ENCODE measurements around the gene FGF14.

Gene FGF14

GRCh38 chr13:101757446-101758039 lies 644.3 kb downstream of the FGF14 start:
- TF ChIP-seq CTCF (conservative IDR thresholded peaks at IDR 0.05; ENCODE audit: low read depth, low read length): peak; percentile 66
- DNase-seq (ENCODE audit: low read depth): peak; percentile 79
- no peak overlapping the region for H3K4me3 ChIP-seq (ENCODE audit: low read depth, low read length)

GRCh38 chr13:101755228-101755887 lies 646.5 kb downstream of the FGF14 start:
- DNase-seq (ENCODE audit: low read depth): peak; percentile 20
- no peak overlapping the region for H3K4me3 ChIP-seq (ENCODE audit: low read depth, low read length)
- TF ChIP-seq CTCF (conservative IDR thresholded peaks at IDR 0.05; ENCODE audit: low read depth, low read length): no peak

- H3K4me3 ChIP-seq (ENCODE audit: low read depth, low read length): no peak overlapping the region
- no peak for DNase-seq (ENCODE audit: low read depth)
- no peak for TF ChIP-seq CTCF (conservative IDR thresholded peaks at IDR 0.05; ENCODE audit: low read depth, low read length)
Measured at GRCh38 chr13:101752432-101752831, 649.4 kb downstream of the FGF14 start.

GRCh38 chr13:101751488-101751887 lies 650.4 kb downstream of the FGF14 start:
- TF ChIP-seq CTCF (conservative IDR thresholded peaks at IDR 0.05; ENCODE audit: low read depth, low read length): no peak
- DNase-seq (ENCODE audit: low read depth): peak; percentile 99
- H3K4me3 ChIP-seq (ENCODE audit: low read depth, low read length): no peak overlapping the region

GRCh38 chr13:101749584-101749983 lies 652.3 kb downstream of the FGF14 start:
- no peak for DNase-seq (ENCODE audit: low read depth)
- no peak overlapping the region for H3K4me3 ChIP-seq (ENCODE audit: low read depth, low read length)
- TF ChIP-seq CTCF (conservative IDR thresholded peaks at IDR 0.05; ENCODE audit: low read depth, low read length): no peak

- no peak overlapping the region for H3K4me3 ChIP-seq (ENCODE audit: low read depth, low read length)
- TF ChIP-seq CTCF (conservative IDR thresholded peaks at IDR 0.05; ENCODE audit: low read depth, low read length): no peak
- DNase-seq (ENCODE audit: low read depth): no peak
Measured at GRCh38 chr13:101747039-101747438, 654.8 kb downstream of the FGF14 start.

- TF ChIP-seq CTCF (conservative IDR thresholded peaks at IDR 0.05; ENCODE audit: low read depth, low read length): no peak
- no peak overlapping the region for H3K4me3 ChIP-seq (ENCODE audit: low read depth, low read length)
- no peak for DNase-seq (ENCODE audit: low read depth)
Measured at GRCh38 chr13:101746513-101746912, 655.3 kb downstream of the FGF14 start.

Data from choroid plexus epithelial cell (primary cell).